Placental epithelial cell (primary cell): Measurements from ENCODE around the gene NTF3. TPM values are rescaled to one million over a fixed set of nuclear protein-coding genes. Genes with fewer than 3 reads are reported as not detected.

Experiments
- total RNA-seq: library from RNA; depleted of rRNA; stranded (reverse); fragments of >200 nt; gene quantifications from 2 replicates; pipeline ENCODE4 v1.2.3, GENCODE V29; 2012

The NTF3 gene
- total RNA-seq, result not detected in 2 replicates

GRCh38 chr12:5432011-5432400 is at the start of gene NTF3:
TSS of gene NTF3 (plus strand) at chr12:5432108. CDS start at chr12:5432325, 217 bp downstream.

